Trophoblast cell (in vitro differentiated cells and primary cell): ENCODE results near the gene APBA1.

Experiments used
- DNase-seq, 2 donors: peaks; one replicate each; pipeline ENCODE4 v3.0.0-alpha.2; 2016
- H2AFZ ChIP-seq: 2 replicates; pipeline ENCODE4 v1.6.1; 2013; ENCODE audit warnings: low read length, moderate library complexity, mild to moderate bottlenecking; ENCODE audit not compliant: insufficient read depth, poor library complexity
- H2AK5ac ChIP-seq: 2 replicates; pipeline ENCODE4 v1.6.1; 2013; ENCODE audit warnings: mild to moderate bottlenecking, low read length
- H2BK120ac ChIP-seq: 2 replicates; pipeline ENCODE4 v1.6.1; 2013; ENCODE audit warnings: low read length, mild to moderate bottlenecking, moderate library complexity; ENCODE audit not compliant: insufficient read depth, poor library complexity
- H2BK12ac ChIP-seq: 2 replicates; pipeline ENCODE4 v1.6.1; 2013; ENCODE audit warnings: mild to moderate bottlenecking, low read length, moderate library complexity
- H2BK5ac ChIP-seq: 2 replicates; pipeline ENCODE4 v1.6.1; 2013; ENCODE audit warnings: low read length, low read depth, moderate library complexity, mild to moderate bottlenecking; ENCODE audit not compliant: poor library complexity
- H3K14ac ChIP-seq: 2 replicates; pipeline ENCODE4 v1.6.1; 2013; ENCODE audit warnings: mild to moderate bottlenecking, low read length
- H3K18ac ChIP-seq: 2 replicates; pipeline ENCODE4 v1.6.1; 2013; ENCODE audit warnings: mild to moderate bottlenecking, low read length
- H3K23ac ChIP-seq: 2 replicates; pipeline ENCODE4 v1.6.1; 2013; ENCODE audit warnings: low read length
- H3K27ac ChIP-seq: 2 replicates; pipeline ENCODE4 v1.5.1; 2013; ENCODE audit warnings: low read depth, mild to moderate bottlenecking, inconsistent platforms, low read length, moderate library complexity
- H3K27me3 ChIP-seq: 2 replicates; pipeline ENCODE4 v1.6.1; 2013; ENCODE audit warnings: inconsistent platforms, mild to moderate bottlenecking, low read length, moderate library complexity; ENCODE audit not compliant: insufficient read depth
- H3K36me3 ChIP-seq, 2 experiments: 1 replicate in 1 of 2; 2 replicates in 1 of 2; pipeline ENCODE4 v1.6.1; 2013; ENCODE audit warnings: low read length in 2 of 2, mild to moderate bottlenecking in 2 of 2, moderate library complexity in 1 of 2; ENCODE audit not compliant: insufficient read depth in 2 of 2, control insufficient read depth in 1 of 2
- H3K4ac ChIP-seq: 2 replicates; pipeline ENCODE4 v1.6.1; 2013; ENCODE audit warnings: low read depth, mild to moderate bottlenecking, low read length, moderate library complexity
- H3K4me1 ChIP-seq, 2 experiments: 1 replicate in 1 of 2; 2 replicates in 1 of 2; pipeline ENCODE4 v1.6.1; 2013; ENCODE audit warnings: low read length in 2 of 2, mild to moderate bottlenecking in 2 of 2, moderate library complexity in 1 of 2; ENCODE audit not compliant: insufficient read depth in 2 of 2, control insufficient read depth in 1 of 2
- H3K4me2 ChIP-seq: 2 replicates; pipeline ENCODE4 v1.6.1; 2013; ENCODE audit warnings: inconsistent platforms, mild to moderate bottlenecking, low read length, moderate library complexity
- H3K4me3 ChIP-seq: 2 replicates; pipeline ENCODE4 v1.5.1; 2013; ENCODE audit warnings: mild to moderate bottlenecking, low read depth, low read length, inconsistent platforms
- H3K79me1 ChIP-seq: one replicate; pipeline ENCODE4 v1.6.1; 2013; ENCODE audit warnings: low read length
- H3K79me2 ChIP-seq: 2 replicates; pipeline ENCODE4 v1.6.1; 2013; ENCODE audit warnings: low read length, mild to moderate bottlenecking; ENCODE audit not compliant: control insufficient read depth, insufficient read depth, poor library complexity
- H3K9ac ChIP-seq: 2 replicates; pipeline ENCODE4 v1.6.1; 2013; ENCODE audit warnings: mild to moderate bottlenecking, low read length
- H3K9me3 ChIP-seq: 2 replicates; pipeline ENCODE4 v1.6.1; 2013; ENCODE audit warnings: low read depth, mild to moderate bottlenecking, control low read depth, inconsistent platforms, low read length; ENCODE audit not compliant: insufficient read depth
- H4K12ac ChIP-seq: 2 replicates; pipeline ENCODE4 v1.6.1; 2013; ENCODE audit warnings: low read depth, mild to moderate bottlenecking, low read length, moderate library complexity
- H4K8ac ChIP-seq: 2 replicates; pipeline ENCODE4 v1.6.1; 2013; ENCODE audit warnings: low read depth, mild to moderate bottlenecking, low read length, moderate library complexity
- H4K91ac ChIP-seq: one replicate; pipeline ENCODE4 v1.6.1; 2013; ENCODE audit warnings: low read depth, mild to moderate bottlenecking, low read length, moderate library complexity
- WGBS: extraction: QIAGEN DNeasy Blood & Tissue Kit; methylation state at CpG from one replicate; pipeline ENCODE4 v1.1.7; 2013; ENCODE audit warnings: missing lambda C conversion rate; ENCODE audit not compliant: insufficient read length, insufficient coverage; ENCODE audit errors: extremely low coverage; 5-methylcytosine and 5-hydroxymethylcytosine counted together

Gene APBA1

DNA sequence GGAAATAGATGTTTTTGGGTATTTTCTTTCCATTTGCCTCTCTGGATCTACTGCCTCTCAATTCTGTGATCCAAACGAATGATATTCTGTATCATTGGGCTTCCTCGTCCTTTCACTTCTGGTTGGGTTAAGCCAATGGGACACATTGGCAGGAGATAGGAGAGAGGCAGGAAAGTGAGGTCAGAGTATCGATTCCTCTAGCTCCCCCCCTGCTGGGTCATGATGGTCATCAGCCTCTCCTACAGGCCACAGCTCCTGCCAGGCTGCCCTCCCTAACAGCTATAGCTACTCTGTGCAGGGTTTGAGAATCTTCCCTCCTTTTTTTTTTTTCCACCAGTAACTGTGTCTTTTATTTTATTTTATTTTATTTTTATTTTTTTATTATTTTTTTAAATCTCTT is 39.4 kb downstream of the APBA1 start:
- Histone ChIP-seq H3K4me1 (no peaks in the 10 kb centered on the region), H2BK12ac (no peak overlapping the region)

DNA sequence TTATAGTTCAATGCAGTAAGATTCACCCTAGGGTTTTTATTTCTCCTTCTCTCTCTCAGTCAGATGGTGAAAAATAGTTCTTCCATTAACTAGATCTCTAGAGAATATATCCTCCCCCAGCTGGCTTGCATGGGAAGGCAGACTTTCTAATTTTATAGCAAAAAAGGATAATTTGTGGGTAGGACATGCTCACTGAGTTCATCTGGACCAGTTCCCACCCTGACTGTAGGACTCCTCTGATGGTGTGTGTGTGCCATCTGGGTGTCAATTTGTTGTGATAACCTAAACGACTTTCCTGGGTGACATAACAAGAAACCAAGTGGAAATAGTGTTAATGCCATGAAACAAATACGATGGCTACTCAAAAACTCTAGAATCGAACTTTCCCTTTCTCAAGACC is 44.9 kb downstream of the APBA1 start:
- Histone ChIP-seq H3K9ac (no peak overlapping the region), H3K23ac (no peak overlapping the region), H3K36me3 (no peaks in the 10 kb centered on the region), H4K12ac (no peak overlapping the region), H3K79me1 (no peaks in the 10 kb centered on the region), H2AK5ac (no peak overlapping the region), H2BK5ac (no peak overlapping the region), H4K8ac (no peak overlapping the region), H3K4ac (no peak overlapping the region), H2BK120ac (no peak overlapping the region), H2AFZ (no peak overlapping the region), H3K4me3 (no peak overlapping the region), H3K14ac (no peak overlapping the region), H3K79me2 (no peaks in the 10 kb centered on the region), H3K4me2 (no peak overlapping the region), H3K27me3 (no peaks in the 10 kb centered on the region), H3K9me3 (no peaks in the 10 kb centered on the region), H2BK12ac (no peak overlapping the region), H4K91ac (no peak overlapping the region), H3K27ac (no peak overlapping the region), H3K18ac (no peak overlapping the region), H3K4me1 (no peaks in the 10 kb centered on the region)
- no CpG with 5 or more reads among the region's 3 CpGs for WGBS
- DNase-seq: no peak

More for the DNA sequence above, 39.4 kb downstream of the APBA1 start:
- Histone ChIP-seq H3K36me3 (no peaks in the 10 kb centered on the region), H2AK5ac (no peak overlapping the region), H3K27ac (no peak overlapping the region), H2BK120ac (no peak overlapping the region), H4K91ac (no peak overlapping the region), H3K79me2 (no peaks in the 10 kb centered on the region), H4K12ac (no peak overlapping the region), H3K14ac (no peak overlapping the region), H3K4ac (no peak overlapping the region), H3K4me2 (no peak overlapping the region), H2BK5ac (no peak overlapping the region), H3K9me3 (no peaks in the 10 kb centered on the region), H3K4me3 (no peak overlapping the region), H3K23ac (no peak overlapping the region), H2AFZ (no peak overlapping the region), H3K79me1 (no peaks in the 10 kb centered on the region), H3K18ac (no peak overlapping the region), H3K9ac (no peak overlapping the region), H3K27me3 (no peaks in the 10 kb centered on the region), H4K8ac (no peak overlapping the region)
- DNase-seq: no peak
- no CpG with 5 or more reads among the region's 3 CpGs for WGBS

DNA sequence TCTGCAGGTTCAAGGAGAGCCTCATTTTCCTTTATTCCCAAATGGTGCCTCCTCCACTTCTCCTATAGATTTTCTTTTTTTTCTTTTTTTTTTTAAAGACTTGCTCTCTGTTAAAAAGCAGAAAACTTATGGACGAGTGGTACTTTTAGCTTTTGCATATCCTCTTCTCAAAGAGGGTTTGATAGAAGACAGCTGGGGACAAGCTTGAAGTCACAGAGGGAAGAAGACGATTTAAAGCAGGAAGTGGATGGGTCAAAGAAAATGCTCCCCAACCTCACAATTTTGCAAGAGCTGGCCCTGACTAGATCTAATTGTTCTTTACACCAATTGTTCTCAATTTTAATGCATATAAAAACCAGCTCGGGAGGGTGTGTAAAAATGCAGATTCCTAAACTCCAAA is 48.9 kb downstream of the APBA1 start:
- no peak overlapping the region for H4K12ac ChIP-seq
- no CpG with 5 or more reads among the region's 3 CpGs for WGBS

DNA sequence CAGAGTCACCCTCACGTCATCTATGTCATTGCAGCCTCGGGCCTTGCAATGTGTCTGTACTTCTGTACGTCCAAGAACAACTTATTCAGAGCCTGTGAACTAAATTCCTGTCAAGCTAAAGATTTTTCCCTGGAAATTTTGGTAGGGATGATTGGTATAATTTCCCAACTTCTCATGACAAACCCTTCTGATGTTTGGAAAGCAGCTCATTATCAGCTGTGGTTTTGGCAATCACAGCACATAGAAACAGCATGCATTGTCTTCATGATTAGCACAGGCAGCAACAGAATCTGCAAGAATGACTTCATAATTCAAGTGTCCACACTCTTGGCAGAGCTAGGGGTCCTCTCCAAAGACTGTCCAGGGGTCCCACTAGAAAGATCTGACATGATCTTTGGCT is 49.5 kb downstream of the APBA1 start:
- no peak overlapping the region for H2BK120ac ChIP-seq
- no peaks in the 10 kb centered on the region for H3K27me3 ChIP-seq
- H4K8ac ChIP-seq: no peak overlapping the region
- H3K4me3 ChIP-seq: no peak overlapping the region
- H3K4me2 ChIP-seq: no peak overlapping the region
- H3K18ac ChIP-seq: no peak overlapping the region
- no peak overlapping the region for H3K14ac ChIP-seq
- H2BK12ac ChIP-seq: no peak overlapping the region
- no peaks in the 10 kb centered on the region for H3K9me3 ChIP-seq
- H2BK5ac ChIP-seq: no peak overlapping the region
- H3K36me3 ChIP-seq: no peaks in the 10 kb centered on the region
- no peak overlapping the region for H2AFZ ChIP-seq
- peak; percentile 32 to 55 for DNase-seq
- no peak overlapping the region for H3K23ac ChIP-seq
- no peak overlapping the region for H3K27ac ChIP-seq
- no CpG with 5 or more reads among the region's 3 CpGs for WGBS
- no peaks in the 10 kb centered on the region for H3K4me1 ChIP-seq
- no peak overlapping the region for H4K12ac ChIP-seq
- no peaks in the 10 kb centered on the region for H3K79me2 ChIP-seq
- no peaks in the 10 kb centered on the region for H3K79me1 ChIP-seq
- H2AK5ac ChIP-seq: no peak overlapping the region
- H4K91ac ChIP-seq: no peak overlapping the region
- H3K4ac ChIP-seq: no peak overlapping the region
- no peak overlapping the region for H3K9ac ChIP-seq

More for the DNA sequence above, 48.9 kb downstream of the APBA1 start:
- Histone ChIP-seq H3K27ac (no peak overlapping the region), H3K4me1 (no peaks in the 10 kb centered on the region), H3K36me3 (no peaks in the 10 kb centered on the region), H3K4me3 (no peak overlapping the region), H2BK5ac (no peak overlapping the region), H3K79me1 (no peaks in the 10 kb centered on the region), H3K18ac (no peak overlapping the region), H2BK120ac (no peak overlapping the region), H3K14ac (no peak overlapping the region), H3K9me3 (no peaks in the 10 kb centered on the region), H4K91ac (no peak overlapping the region), H3K4ac (no peak overlapping the region), H2BK12ac (no peak overlapping the region), H3K27me3 (no peaks in the 10 kb centered on the region), H3K79me2 (no peaks in the 10 kb centered on the region), H3K4me2 (no peak overlapping the region), H4K8ac (no peak overlapping the region), H3K9ac (no peak overlapping the region), H2AK5ac (no peak overlapping the region), H3K23ac (no peak overlapping the region), H2AFZ (no peak overlapping the region)
- no peak for DNase-seq
